GM12875 (cell line): ENCODE data around the gene OGFOD2.

Experiments
- H3K4me3 ChIP-seq: one replicate; pipeline ENCODE4 v1.5.1; 2011; ENCODE audit warnings: low read depth, low read length, control low read depth
- CTCF ChIP-seq: IDR thresholded peaks from 2 replicates; pipeline ENCODE4 v1.5.1; 2011; ENCODE audit warnings: low read depth, mild to moderate bottlenecking, control low read depth, inconsistent platforms, low read length, moderate library complexity, borderline replicate concordance; ENCODE audit not compliant: insufficient read depth

Gene OGFOD2

GRCh38 chr12:122968104-122968503 lies 6.9 kb upstream of the OGFOD2 start:
- TF ChIP-seq CTCF, result no peak
- no peak overlapping the region for H3K4me3 ChIP-seq

GRCh38 chr12:122969676-122970075 lies 5.4 kb upstream of the OGFOD2 start:
- H3K4me3 ChIP-seq, result no peak overlapping the region
- TF ChIP-seq CTCF, result no peak

- TF ChIP-seq CTCF, result no peak
- H3K4me3 ChIP-seq, result peak overlapping the region; percentile 91
These were observed 661 bp upstream of the OGFOD2 start for GRCh38 chr12:122974274-122974891.

- TF ChIP-seq CTCF, result no peak
- peak overlapping the region; percentile 91 for H3K4me3 ChIP-seq
These were observed 975 bp downstream of the OGFOD2 start for GRCh38 chr12:122975790-122976647.

GRCh38 chr12:122976648-122976975 lies 1.6 kb downstream of the OGFOD2 start:
- TF ChIP-seq CTCF, result no peak
- no peak overlapping the region for H3K4me3 ChIP-seq

- H3K4me3 ChIP-seq, result no peak overlapping the region
- no peak for TF ChIP-seq CTCF
These were observed 2.1 kb downstream of the OGFOD2 start for GRCh38 chr12:122977153-122977552.
